ENCODE data around the gene PCDHGC4.

- TF ChIP-seq EZH2 (IDR thresholded peaks at IDR 0.05; ENCODE audit: borderline replicate concordance, low read length) (no peak), CTCF (IDR thresholded peaks at IDR 0.05; ENCODE audit: low read length) (no peak)
Measured at GRCh38 chr5:141477815-141478214, 7.0 kb upstream of the PCDHGC4 start.

Measured in OCI-LY1 (cell line).